Muscle of leg (tissue), 11 donors: ENCODE measurements around the gene KCNN1. TPM values are rescaled to one million over a fixed set of nuclear protein-coding genes. Genes with fewer than 3 reads are reported as not detected.

ENCODE experiments used
- DNase-seq: peaks from one replicate; pipeline ENCODE4 v3.0.0; 2013
- H3K27ac ChIP-seq: one replicate; pipeline ENCODE4 v1.5.1; 2013; ENCODE audit warnings: mild to moderate bottlenecking, low read length, control low read depth
- H3K27me3 ChIP-seq: one replicate; pipeline ENCODE4 v1.6.1; 2013; ENCODE audit warnings: low read length; ENCODE audit not compliant: control insufficient read depth, insufficient read depth
- H3K36me3 ChIP-seq: one replicate; pipeline ENCODE4 v1.6.1; 2013; ENCODE audit warnings: low read length; ENCODE audit not compliant: control insufficient read depth, insufficient read depth
- H3K4me1 ChIP-seq: one replicate; pipeline ENCODE4 v1.6.1; 2013; ENCODE audit warnings: low read length; ENCODE audit not compliant: control insufficient read depth, insufficient read depth
- H3K4me3 ChIP-seq: one replicate; pipeline ENCODE4 v1.5.1; 2013; ENCODE audit warnings: low read length, control low read depth
- H3K9me3 ChIP-seq: replicated peaks from 2 replicates; pipeline ENCODE4 v1.6.1; 2013; ENCODE audit warnings: low read depth, low read length; ENCODE audit not compliant: control insufficient read depth
- WGBS: methylation state at CpG from one replicate; pipeline ENCODE4 v1.1.5; 2013; ENCODE audit warnings: missing lambda C conversion rate; ENCODE audit not compliant: insufficient coverage; 5-methylcytosine and 5-hydroxymethylcytosine counted together
- polyA plus RNA-seq, 8 donors: library from polyadenylated mRNA; unstranded; fragments of 120-200 nt; gene quantifications; one replicate each; pipeline versions ENCODE4 v1.2.1 to v1.2.3, GENCODE V29; 2013; ENCODE audit warnings: inconsistent platforms in 1 of 8, low replicate concordance in 1 of 8; ENCODE audit not compliant: insufficient read length in 8 of 8, insufficient read depth in 1 of 8
- total RNA-seq: library from RNA; stranded (reverse); fragments of 120-200 nt; gene quantifications from one replicate; pipeline ENCODE4 v1.2.4, GENCODE V29; 2013

Gene KCNN1
- total and polyA plus RNA-seq, 9 donors, result 0.65 to 2.5 (median 1.3) TPM

DNA sequence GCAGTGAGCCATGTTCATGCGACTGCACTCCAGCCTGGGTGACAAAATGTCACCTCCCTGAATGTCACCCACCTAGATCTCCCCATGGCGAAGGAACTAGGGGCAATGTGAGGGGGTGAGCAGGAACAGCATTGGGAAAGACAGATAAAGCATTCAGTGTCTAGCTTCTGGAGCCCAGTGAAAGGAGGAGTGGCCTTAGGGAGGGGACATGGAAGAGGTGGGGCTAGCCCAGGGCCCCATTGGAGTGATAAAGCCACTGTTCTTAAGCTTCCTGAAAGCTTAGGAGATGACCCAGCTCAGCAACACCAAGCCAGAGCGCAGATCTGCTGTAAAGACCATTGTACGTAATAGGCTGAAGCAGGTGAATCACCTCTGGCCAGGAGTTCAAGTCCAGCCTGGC, 13.0 kb upstream of the KCNN1 start:
- peaks cover 77% of the 10 kb centered on the region for H3K27me3 ChIP-seq
- DNase-seq, result no peak
- WGBS, result no CpG with 5 or more reads among the region's 4 CpGs
- peaks cover 38% of the 10 kb centered on the region for H3K4me1 ChIP-seq
- H3K27ac ChIP-seq, result no peak overlapping the region
- no peak overlapping the region for H3K4me3 ChIP-seq
- no peaks in the 10 kb centered on the region for H3K36me3 ChIP-seq
- no peaks in the 10 kb centered on the region for H3K9me3 ChIP-seq

DNA sequence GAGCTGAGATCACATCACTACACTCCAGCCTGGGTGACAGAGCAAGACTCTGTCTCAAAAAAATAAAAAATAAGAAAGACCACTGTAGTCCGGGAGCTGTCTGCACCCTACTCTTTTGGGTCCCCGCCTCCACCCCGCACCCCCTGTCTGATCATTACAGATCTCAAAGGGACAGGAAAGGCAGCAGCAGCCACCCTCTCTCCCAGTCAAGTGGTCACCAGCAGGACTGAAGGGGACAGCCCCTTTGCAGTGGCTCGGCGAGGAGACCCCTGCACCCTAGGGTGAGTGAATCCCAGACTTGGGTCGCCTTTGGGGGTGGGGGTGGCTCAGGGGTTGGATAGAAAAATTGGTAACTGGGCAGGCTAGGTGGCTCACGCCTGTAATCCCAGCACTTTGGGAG, 12.5 kb upstream of the KCNN1 start:
- Histone ChIP-seq H3K27me3 (peaks cover 72% of the 10 kb centered on the region), H3K4me1 (peaks cover 33% of the 10 kb centered on the region), H3K27ac (no peak overlapping the region), H3K36me3 (no peaks in the 10 kb centered on the region), H3K4me3 (no peak overlapping the region), H3K9me3 (no peaks in the 10 kb centered on the region)
- 79% methylated on average over 7 of the region's 7 CpGs for WGBS
- no peak for DNase-seq

DNA sequence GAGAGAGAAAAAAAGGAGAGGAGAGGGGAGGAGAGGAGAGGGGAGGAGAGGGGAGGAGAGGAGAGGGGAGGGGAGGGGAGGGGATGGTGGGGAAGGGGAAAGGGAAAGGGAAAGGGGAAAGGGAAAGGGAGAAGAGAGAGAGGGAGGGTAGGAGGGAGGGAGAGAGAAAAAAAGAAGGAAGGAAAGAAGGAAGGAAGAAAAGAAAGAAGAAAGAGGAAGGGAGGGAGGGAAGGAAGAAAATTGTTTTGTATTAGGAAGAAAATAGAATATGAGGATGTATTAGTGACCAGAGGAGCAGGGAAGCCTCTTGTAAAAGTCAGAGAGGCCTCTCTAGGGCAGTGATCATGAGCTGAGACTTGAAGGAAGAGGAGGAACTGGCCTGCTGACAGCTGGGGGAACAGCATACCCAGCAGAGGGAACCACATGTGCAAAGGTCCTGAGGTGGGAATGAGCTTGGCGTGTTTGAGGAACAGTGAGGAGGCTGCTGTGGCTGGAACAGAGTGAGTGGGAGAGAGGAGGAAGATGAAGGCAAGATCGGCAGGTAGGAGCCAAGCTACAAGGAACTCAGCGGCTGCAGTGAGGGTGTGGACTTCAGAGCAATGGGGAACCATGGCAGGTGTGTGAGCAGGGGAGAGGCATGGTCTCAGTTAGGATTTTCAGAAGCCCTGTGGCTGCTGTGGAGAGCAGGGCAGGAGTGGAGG, 9.6 kb upstream of the KCNN1 start:
- H3K9me3 ChIP-seq, result no peaks in the 10 kb centered on the region
- H3K36me3 ChIP-seq, result no peaks in the 10 kb centered on the region
- no peak for DNase-seq
- H3K4me1 ChIP-seq, result peaks cover 8% of the 10 kb centered on the region
- no peak overlapping the region for H3K4me3 ChIP-seq
- H3K27me3 ChIP-seq, result peaks cover 44% of the 10 kb centered on the region
- WGBS, result 84% methylated on average over 3 of the region's 3 CpGs
- H3K27ac ChIP-seq, result no peak overlapping the region

DNA sequence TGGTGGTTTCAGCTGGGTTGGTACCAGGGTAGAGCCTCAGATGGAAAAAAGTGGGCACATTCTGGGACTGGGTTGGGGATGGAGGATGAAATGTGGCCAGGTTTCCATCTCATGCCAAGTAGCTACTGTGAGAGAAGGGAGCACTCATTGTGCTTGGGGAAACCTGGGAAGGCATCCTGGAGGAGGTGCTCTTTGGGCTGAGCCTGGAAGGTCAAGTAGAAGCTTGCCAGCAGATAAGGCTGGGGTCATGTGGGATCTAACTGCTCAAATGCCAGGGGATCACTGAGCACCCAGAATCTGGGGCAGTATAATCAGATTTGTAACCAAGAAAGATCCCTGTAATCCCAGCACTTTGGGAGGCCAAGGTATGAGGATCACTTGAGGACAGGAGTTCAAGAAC, 9.0 kb upstream of the KCNN1 start:
- Histone ChIP-seq H3K27me3 (peaks cover 38% of the 10 kb centered on the region), H3K4me1 (peaks cover 2% of the 10 kb centered on the region), H3K27ac (no peak overlapping the region), H3K4me3 (no peak overlapping the region), H3K36me3 (no peaks in the 10 kb centered on the region), H3K9me3 (no peaks in the 10 kb centered on the region)
- DNase-seq, result no peak

DNA sequence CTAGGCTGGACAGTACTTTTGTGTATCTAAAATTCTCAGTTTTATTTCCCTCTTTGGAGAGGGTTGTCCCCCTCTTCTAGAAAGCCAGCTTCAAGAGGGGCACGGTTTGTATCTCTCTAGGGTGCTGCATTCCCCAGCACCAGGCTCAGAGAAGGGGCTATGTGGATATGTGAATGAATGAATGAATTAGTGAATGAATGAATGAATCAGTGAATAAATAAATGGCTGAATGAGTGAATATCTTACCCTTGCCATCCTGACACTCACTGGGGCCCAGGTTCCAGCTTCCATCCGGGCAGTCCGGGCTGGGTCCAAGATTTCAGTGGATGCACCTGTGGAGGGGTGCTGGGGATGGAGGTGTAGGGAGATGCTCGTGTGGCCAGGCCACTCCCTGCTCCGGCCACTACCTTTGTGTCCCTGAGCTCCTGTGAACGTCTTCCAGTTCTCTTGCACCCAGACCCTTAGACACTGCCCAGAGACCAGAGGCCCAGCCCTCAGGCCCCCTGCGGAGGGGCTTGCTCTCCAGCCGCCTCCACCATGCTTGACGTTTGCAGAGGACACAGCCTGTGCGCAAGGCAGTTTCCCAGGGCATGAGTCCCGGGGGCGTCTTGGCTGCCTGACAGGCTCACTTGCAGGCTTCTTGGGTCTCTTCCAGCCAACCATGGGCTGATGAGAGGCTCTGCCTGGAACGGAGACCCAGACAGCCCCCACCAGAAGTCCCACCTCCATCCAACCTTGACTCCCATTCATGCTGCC, 2.8 kb upstream of the KCNN1 start:
- 45% methylated on average over 10 of the region's 13 CpGs for WGBS
- peaks cover 42% of the 10 kb centered on the region for H3K27me3 ChIP-seq
- H3K4me3 ChIP-seq, result no peak overlapping the region
- no peaks in the 10 kb centered on the region for H3K9me3 ChIP-seq
- no peaks in the 10 kb centered on the region for H3K36me3 ChIP-seq
- peaks cover 18% of the 10 kb centered on the region for H3K4me1 ChIP-seq
- no peak for DNase-seq
- H3K27ac ChIP-seq, result no peak overlapping the region

DNA sequence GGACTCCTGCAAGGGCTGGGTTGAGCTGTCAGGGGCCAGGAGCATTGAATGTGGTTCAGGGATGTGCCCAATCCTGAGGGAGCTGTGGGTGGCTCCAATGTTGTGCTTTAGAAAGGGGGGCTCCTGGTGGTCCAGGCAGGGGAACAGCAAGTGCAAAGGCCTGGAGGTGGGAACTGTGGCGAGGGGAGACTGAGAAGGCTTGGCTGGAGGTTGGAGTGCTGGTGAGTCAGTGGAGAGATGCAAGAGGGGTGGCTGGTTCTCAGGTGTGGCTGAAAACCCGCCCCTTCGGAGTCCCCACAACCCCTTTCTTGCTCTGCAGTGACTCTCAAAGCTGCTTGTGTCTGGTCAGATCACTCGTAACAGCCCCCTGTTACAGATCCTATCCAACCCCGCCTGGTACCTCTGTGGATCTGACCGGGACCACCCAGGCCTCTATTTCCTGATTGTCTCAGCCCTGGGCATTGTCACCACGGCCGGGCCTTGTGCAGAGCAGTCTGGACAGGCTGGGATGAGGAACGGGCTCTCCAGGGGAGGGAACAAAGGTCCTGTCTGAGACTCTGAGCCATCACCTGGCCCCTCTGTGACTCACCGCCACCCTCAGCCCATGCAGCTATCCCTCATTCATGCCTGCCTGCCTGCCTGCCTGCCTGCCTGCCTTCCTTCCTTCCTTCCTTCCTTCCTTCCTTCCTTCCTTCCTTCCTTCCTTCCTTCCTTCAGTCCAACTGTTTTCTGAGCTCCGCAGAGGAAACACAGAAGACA, 1.4 kb upstream of the KCNN1 start:
- Histone ChIP-seq H3K9me3 (no peaks in the 10 kb centered on the region), H3K36me3 (no peaks in the 10 kb centered on the region), H3K27me3 (peaks cover 42% of the 10 kb centered on the region), H3K4me1 (peaks cover 18% of the 10 kb centered on the region), H3K27ac (no peak overlapping the region), H3K4me3 (no peak overlapping the region)
- 65% methylated on average over 9 of the region's 11 CpGs for WGBS
- no peak for DNase-seq

DNA sequence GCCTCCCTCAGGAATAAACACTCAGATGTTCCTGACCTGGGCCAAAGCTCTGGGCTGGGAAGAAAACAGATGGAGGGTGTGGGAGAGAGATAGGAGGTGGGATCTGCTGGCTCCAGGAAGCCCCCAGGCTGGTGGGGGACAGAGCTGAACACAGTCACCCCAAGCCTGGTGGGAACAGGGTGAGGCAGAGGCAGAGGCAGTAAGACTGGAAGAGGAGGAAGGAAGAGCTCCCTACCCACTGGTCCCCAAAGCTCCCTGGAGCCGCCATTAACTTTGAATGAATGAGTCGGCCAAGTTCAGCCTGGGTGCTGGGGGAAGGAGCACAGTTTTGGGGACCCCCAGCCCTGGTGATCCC, 801 bp upstream of the KCNN1 start:
- WGBS, result no CpG with 5 or more reads among the region's 2 CpGs

DNA sequence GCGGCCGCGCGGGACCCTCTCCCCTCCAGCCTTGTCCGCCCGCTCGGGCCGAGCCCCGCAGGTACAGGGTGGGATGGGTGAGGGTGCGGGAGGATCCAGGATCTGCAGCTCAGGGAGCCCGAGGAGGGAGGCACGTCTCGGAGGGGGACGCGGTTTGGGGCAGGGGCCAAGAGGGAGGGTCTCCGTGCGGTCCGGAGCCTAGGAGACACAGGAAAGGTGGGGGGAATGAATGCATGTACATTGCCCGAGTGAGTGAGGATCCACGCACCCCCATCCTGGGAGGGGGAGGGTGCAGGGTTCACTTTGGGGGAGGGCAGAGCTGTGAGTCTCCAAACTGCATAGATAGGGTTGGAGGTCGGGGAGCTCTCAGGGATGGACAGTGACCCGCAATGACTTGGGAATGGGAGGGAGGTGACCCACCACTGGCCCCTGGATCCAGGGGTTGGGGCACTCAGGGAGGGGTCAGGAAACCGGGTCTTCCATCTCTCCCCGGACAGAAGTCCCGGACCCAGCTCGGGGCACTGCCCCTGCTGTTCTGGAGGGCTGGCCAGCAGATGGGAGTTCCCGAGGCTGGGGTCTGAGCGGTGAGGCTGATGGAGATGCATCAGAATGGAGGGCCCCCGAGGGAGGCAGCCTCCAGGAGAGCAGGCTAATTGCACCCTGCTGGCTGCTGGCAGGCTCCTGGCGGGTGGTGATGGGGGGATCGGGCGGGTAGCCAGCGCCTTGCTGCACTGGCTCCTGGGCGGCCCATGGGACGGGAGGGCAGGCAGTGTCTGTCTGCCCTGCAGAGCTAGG, 547 bp downstream of the KCNN1 start:
- Histone ChIP-seq H3K36me3 (no peaks in the 10 kb centered on the region), H3K9me3 (no peaks in the 10 kb centered on the region), H3K27me3 (peaks cover 42% of the 10 kb centered on the region), H3K4me3 (peak overlapping the region; percentile 37), H3K27ac (no peak overlapping the region), H3K4me1 (peaks cover 18% of the 10 kb centered on the region)
- 11% methylated on average over 28 of the region's 35 CpGs for WGBS
- no peak for DNase-seq

More for the DNA sequence above, 801 bp upstream of the KCNN1 start:
- H3K27me3 ChIP-seq, result peaks cover 42% of the 10 kb centered on the region
- H3K4me1 ChIP-seq, result peaks cover 18% of the 10 kb centered on the region
- H3K9me3 ChIP-seq, result no peaks in the 10 kb centered on the region
- H3K4me3 ChIP-seq, result no peak overlapping the region
- H3K36me3 ChIP-seq, result no peaks in the 10 kb centered on the region
- H3K27ac ChIP-seq, result no peak overlapping the region
- DNase-seq, result no peak

DNA sequence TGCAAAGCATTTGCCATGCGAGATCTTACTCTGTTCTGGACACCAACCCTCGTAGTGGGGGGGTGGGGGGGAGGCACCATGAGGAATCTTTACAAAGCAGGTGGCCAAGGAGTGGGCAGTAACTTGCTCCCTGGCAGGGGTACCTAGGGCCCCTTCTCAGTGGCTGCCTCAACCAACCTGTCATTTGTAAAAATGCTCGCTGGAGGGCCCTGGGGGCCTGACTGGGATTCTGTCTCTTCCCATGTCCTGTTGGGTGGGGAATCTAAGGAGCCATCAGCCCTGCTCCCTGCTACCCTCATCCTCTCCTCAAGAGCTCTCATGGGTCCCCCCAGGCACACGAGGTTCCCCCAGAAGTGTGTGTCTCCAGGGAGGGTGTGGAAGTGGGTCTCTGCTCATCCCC, 1.5 kb downstream of the KCNN1 start:
- Histone ChIP-seq H3K27ac (no peak overlapping the region), H3K9me3 (no peaks in the 10 kb centered on the region), H3K4me3 (no peak overlapping the region), H3K4me1 (peaks cover 18% of the 10 kb centered on the region), H3K36me3 (no peaks in the 10 kb centered on the region), H3K27me3 (peaks cover 42% of the 10 kb centered on the region)
- no peak for DNase-seq
- no CpG with 5 or more reads among the region's 4 CpGs for WGBS
